ENCODE results near the gene SLC1A4. TPM values are rescaled to one million over a fixed set of nuclear protein-coding genes. Genes with fewer than 3 reads are reported as not detected.

SLC1A4 gene
- total and polyA plus RNA-seq, 10 of the 15 experiments (the other 5 are each of a cell fraction or from before 2014, with no cell fraction given) = 10.8 to 43.2 (median 27.7) TPM

- no peak for TF ChIP-seq HSF1 (IDR thresholded peaks at IDR 0.05; ENCODE audit: low read depth, low read length)
- TF ChIP-seq ZNF622 (IDR thresholded peaks at IDR 0.05) = no peak
- TF ChIP-seq NFYB (IDR thresholded peaks at IDR 0.05; ENCODE audit: insufficient read depth, low read depth, low read length) = no peak
- TF ChIP-seq E4F1 (IDR thresholded peaks at IDR 0.05; ENCODE audit: borderline replicate concordance, partially characterized antibody) = no peak
- no peak for TF ChIP-seq PRDM15 (CRISPR knock-in tag; IDR thresholded peaks at IDR 0.05)
- no peak for TF ChIP-seq MEF2A (IDR thresholded peaks at IDR 0.05; ENCODE audit: insufficient read depth, low read depth, low read length)
Observed at GRCh38 chr2:64945973-64946768, 43.0 kb upstream of the SLC1A4 start (continued).

Data from GM12878 (cell line).